Mesenchymal stem cell (in vitro differentiated cells and primary cell): ENCODE data around the gene PRR27.

Experiments
- DNase-seq: peaks from one replicate; pipeline ENCODE4 v3.0.0-alpha.2; 2013
- H2AFZ ChIP-seq: one replicate; pipeline ENCODE4 v1.6.1; 2013; ENCODE audit warnings: low read depth, mild to moderate bottlenecking, control low read depth, inconsistent platforms, low read length, moderate library complexity
- H2AK5ac ChIP-seq: 2 replicates; pipeline ENCODE4 v1.6.1; 2013; ENCODE audit warnings: low read length, moderate library complexity, mild to moderate bottlenecking, inconsistent platforms; ENCODE audit not compliant: severe bottlenecking
- H2BK120ac ChIP-seq: one replicate; pipeline ENCODE4 v1.6.1; 2013; ENCODE audit warnings: low read depth, mild to moderate bottlenecking, inconsistent platforms, low read length, moderate library complexity
- H2BK12ac ChIP-seq, 2 experiments: one replicate each; pipeline ENCODE4 v1.6.1; 2013; ENCODE audit warnings: inconsistent platforms in 2 of 2, low read length in 2 of 2, mild to moderate bottlenecking in 2 of 2, moderate library complexity in 2 of 2, control low read depth in 1 of 2
- H2BK15ac ChIP-seq: one replicate; pipeline ENCODE4 v1.6.1; 2013; ENCODE audit warnings: mild to moderate bottlenecking, low read depth, inconsistent platforms; ENCODE audit not compliant: poor library complexity, severe bottlenecking
- H2BK5ac ChIP-seq: 2 replicates; pipeline ENCODE4 v1.6.1; 2013; ENCODE audit warnings: low read depth, mild to moderate bottlenecking, low read length, control low read depth, inconsistent platforms; ENCODE audit not compliant: poor library complexity, severe bottlenecking
- H3K14ac ChIP-seq, 2 experiments: one replicate each; pipeline ENCODE4 v1.6.1; 2013; ENCODE audit warnings: inconsistent platforms in 2 of 2, low read length in 2 of 2, control low read depth in 1 of 2, mild to moderate bottlenecking in 1 of 2, moderate library complexity in 1 of 2
- H3K18ac ChIP-seq, 2 experiments: one replicate each; pipeline ENCODE4 v1.6.1; 2013; ENCODE audit warnings: inconsistent platforms in 2 of 2, low read length in 2 of 2, control low read depth in 1 of 2, low read depth in 1 of 2, mild to moderate bottlenecking in 1 of 2
- H3K23ac ChIP-seq, 2 experiments: one replicate each; pipeline ENCODE4 v1.6.1; 2013; ENCODE audit warnings: inconsistent platforms in 2 of 2, low read length in 2 of 2, mild to moderate bottlenecking in 2 of 2, moderate library complexity in 2 of 2, control low read depth in 1 of 2
- H3K27ac ChIP-seq: 2 replicates; pipeline ENCODE4 v1.5.1; 2013; ENCODE audit warnings: mild to moderate bottlenecking, moderate library complexity, low read length, control low read depth, inconsistent platforms; ENCODE audit not compliant: poor library complexity, severe bottlenecking
- H3K27me3 ChIP-seq, 2 experiments: 2 replicates each; pipeline versions ENCODE4 v1.6.1 to v1.7.0; 2013; ENCODE audit warnings: low read length in 2 of 2, mild to moderate bottlenecking in 2 of 2, moderate library complexity in 2 of 2, control low read depth in 1 of 2, inconsistent platforms in 1 of 2; ENCODE audit not compliant: control insufficient read depth in 1 of 2, insufficient read depth in 1 of 2
- H3K36me3 ChIP-seq, 2 experiments: 2 replicates each; pipeline versions ENCODE4 v1.6.1 to v1.7.0; 2013; ENCODE audit warnings: low read length in 2 of 2, control low read depth in 1 of 2, inconsistent platforms in 1 of 2, low read depth in 1 of 2, mild to moderate bottlenecking in 1 of 2; ENCODE audit not compliant: insufficient read depth in 2 of 2, control insufficient read depth in 1 of 2
- H3K4ac ChIP-seq, 2 experiments: one replicate each; pipeline ENCODE4 v1.6.1; 2013; ENCODE audit warnings: inconsistent platforms in 2 of 2, low read length in 2 of 2, mild to moderate bottlenecking in 2 of 2, moderate library complexity in 2 of 2, control low read depth in 1 of 2, low read depth in 1 of 2
- H3K4me1 ChIP-seq: 2 replicates; pipeline ENCODE4 v1.6.1; 2013; ENCODE audit warnings: low read depth, low read length, control low read depth; ENCODE audit not compliant: control insufficient read depth, insufficient read depth
- H3K4me2 ChIP-seq: 2 replicates; pipeline ENCODE4 v1.6.1; 2013; ENCODE audit warnings: low read length, mild to moderate bottlenecking, inconsistent platforms; ENCODE audit not compliant: poor library complexity, severe bottlenecking
- H3K4me3 ChIP-seq, 2 experiments: 2 replicates each; pipeline versions ENCODE4 v1.5.1 to v1.7.0; 2013; ENCODE audit warnings: low read length in 2 of 2, mild to moderate bottlenecking in 2 of 2, control low read depth in 1 of 2, low read depth in 1 of 2; ENCODE audit not compliant: insufficient read depth in 1 of 2
- H3K79me1 ChIP-seq: replicated peaks from 2 replicates; pipeline ENCODE4 v1.6.1; 2013; ENCODE audit warnings: mild to moderate bottlenecking, control low read depth, low read length, inconsistent platforms; ENCODE audit not compliant: poor library complexity, severe bottlenecking
- H3K9ac ChIP-seq: 2 replicates; pipeline ENCODE4 v1.7.0; 2013; ENCODE audit warnings: mild to moderate bottlenecking, low read length, moderate library complexity
- H3K9me3 ChIP-seq: 2 replicates; pipeline ENCODE4 v1.7.0; 2013; ENCODE audit warnings: mild to moderate bottlenecking, low read length; ENCODE audit not compliant: control insufficient read depth
- H4K8ac ChIP-seq: one replicate; pipeline ENCODE4 v1.6.1; 2013; ENCODE audit warnings: inconsistent platforms, mild to moderate bottlenecking, low read length, moderate library complexity
- H4K91ac ChIP-seq: one replicate; pipeline ENCODE4 v1.6.1; 2013; ENCODE audit warnings: mild to moderate bottlenecking, low read length, inconsistent platforms
- WGBS: methylation state at CpG from one replicate; pipeline ENCODE4 v1.1.7; 2013; ENCODE audit warnings: mixed read lengths; 5-methylcytosine and 5-hydroxymethylcytosine counted together

PRR27 gene

DNA sequence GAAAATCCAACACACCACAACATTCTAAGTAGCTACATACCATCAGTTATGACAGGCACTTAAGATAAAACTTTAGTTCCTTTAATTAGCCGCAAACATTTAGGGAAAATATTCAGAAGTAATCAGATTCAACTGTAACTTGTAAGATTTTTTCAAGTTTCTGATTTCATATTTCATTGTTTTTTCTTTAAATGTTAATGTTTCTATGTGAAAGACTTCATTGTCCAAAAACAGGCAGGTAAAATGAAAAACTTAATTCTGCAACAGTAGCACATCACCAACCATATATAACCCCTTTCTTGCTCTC lies 29.9 kb downstream of the PRR27 start:
- Histone ChIP-seq H2BK5ac (no peak overlapping the region), H2BK12ac (no peak overlapping the region), H3K27me3 (no peaks in the 10 kb centered on the region), H3K9me3 (no peaks in the 10 kb centered on the region), H2AK5ac (no peak overlapping the region), H3K23ac (no peak overlapping the region), H3K36me3 (no peaks in the 10 kb centered on the region), H3K18ac (no peak overlapping the region), H2AFZ (no peak overlapping the region), H2BK120ac (no peak overlapping the region), H4K8ac (no peak overlapping the region), H3K14ac (no peak overlapping the region), H2BK15ac (no peak overlapping the region), H3K9ac (no peak overlapping the region), H4K91ac (no peak overlapping the region), H3K79me1 (no peaks in the 10 kb centered on the region), H3K27ac (no peak overlapping the region), H3K4me1 (no peaks in the 10 kb centered on the region), H3K4ac (no peak overlapping the region), H3K4me2 (no peak overlapping the region), H3K4me3 (no peak overlapping the region)
- no CpG with 5 or more reads among the region's 1 CpG for WGBS
- DNase-seq = no peak

DNA sequence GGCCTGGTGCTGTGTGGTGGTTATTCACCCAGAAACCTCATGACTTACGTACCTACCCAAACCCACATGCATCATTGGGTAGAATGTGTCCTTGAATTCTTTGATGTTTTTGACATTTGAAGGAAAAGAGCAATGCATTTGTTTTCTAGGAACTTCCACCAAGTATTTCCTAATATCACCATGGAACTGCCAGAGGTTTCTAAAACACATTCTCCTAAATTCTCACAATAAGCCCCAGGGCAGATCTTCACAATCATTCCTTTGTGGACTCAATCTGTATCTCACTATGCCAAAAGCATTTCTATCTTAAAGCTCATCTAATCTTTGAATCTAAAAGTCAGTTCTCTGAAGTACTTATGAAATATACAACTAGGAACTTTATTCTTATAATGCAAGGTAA lies 33.2 kb downstream of the PRR27 start:
- H3K4me1 ChIP-seq = no peaks in the 10 kb centered on the region
- H3K79me1 ChIP-seq = no peaks in the 10 kb centered on the region
- H3K4me2 ChIP-seq = no peak overlapping the region
- no peak overlapping the region for H3K27ac ChIP-seq
- no peak for DNase-seq
- no peak overlapping the region for H2AFZ ChIP-seq
- no peak overlapping the region for H3K18ac ChIP-seq
- H4K91ac ChIP-seq = no peak overlapping the region
- WGBS = no CpG with 5 or more reads among the region's 1 CpG
- H3K14ac ChIP-seq = no peak overlapping the region
- H3K36me3 ChIP-seq = no peaks in the 10 kb centered on the region
- H2BK15ac ChIP-seq = no peak overlapping the region
- no peak overlapping the region for H4K8ac ChIP-seq
- no peak overlapping the region for H2AK5ac ChIP-seq
- H3K4me3 ChIP-seq = no peak overlapping the region
- no peak overlapping the region for H2BK12ac ChIP-seq
- H3K27me3 ChIP-seq = no peaks in the 10 kb centered on the region
- H3K23ac ChIP-seq = no peak overlapping the region
- no peak overlapping the region for H3K4ac ChIP-seq
- no peak overlapping the region for H2BK5ac ChIP-seq
- no peak overlapping the region for H3K9ac ChIP-seq
- no peaks in the 10 kb centered on the region for H3K9me3 ChIP-seq
- H2BK120ac ChIP-seq = no peak overlapping the region

DNA sequence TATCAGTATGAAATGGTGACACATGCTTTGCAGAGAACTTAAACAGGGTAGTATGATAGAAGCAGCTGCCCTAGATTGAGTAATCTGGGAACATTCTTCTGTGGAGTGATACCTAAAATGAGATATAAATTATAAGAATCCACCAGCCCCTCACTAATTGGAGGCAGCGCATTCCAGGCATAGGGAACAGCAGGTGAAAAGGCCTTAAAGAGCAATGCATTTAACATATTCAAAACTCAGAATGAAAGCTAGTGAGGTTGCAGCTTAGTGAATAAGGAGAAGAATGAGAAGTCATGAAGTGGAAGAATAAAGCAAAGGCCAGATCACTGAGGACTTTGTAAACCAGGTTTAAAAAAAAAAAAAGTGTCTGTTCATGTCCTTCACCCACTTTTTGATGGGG lies 36.5 kb downstream of the PRR27 start:
- no peaks in the 10 kb centered on the region for H3K9me3 ChIP-seq
- no peak overlapping the region for H3K9ac ChIP-seq
- H3K4me1 ChIP-seq = no peaks in the 10 kb centered on the region
- 100% methylated on average over 1 of the region's 1 CpG for WGBS
- H2BK15ac ChIP-seq = no peak overlapping the region
- no peak overlapping the region for H2BK5ac ChIP-seq
- no peaks in the 10 kb centered on the region for H3K27me3 ChIP-seq
- no peak overlapping the region for H2AFZ ChIP-seq
- H3K79me1 ChIP-seq = no peaks in the 10 kb centered on the region
- H3K14ac ChIP-seq = no peak overlapping the region
- H2AK5ac ChIP-seq = no peak overlapping the region
- H3K23ac ChIP-seq = no peak overlapping the region
- H4K8ac ChIP-seq = no peak overlapping the region
- H3K4me2 ChIP-seq = no peak overlapping the region
- H3K27ac ChIP-seq = no peak overlapping the region
- H3K36me3 ChIP-seq = no peaks in the 10 kb centered on the region
- H3K18ac ChIP-seq = no peak overlapping the region
- H2BK12ac ChIP-seq = no peak overlapping the region
- no peak overlapping the region for H3K4ac ChIP-seq
- DNase-seq = no peak
- no peak overlapping the region for H3K4me3 ChIP-seq
- H2BK120ac ChIP-seq = no peak overlapping the region
- H4K91ac ChIP-seq = no peak overlapping the region

DNA sequence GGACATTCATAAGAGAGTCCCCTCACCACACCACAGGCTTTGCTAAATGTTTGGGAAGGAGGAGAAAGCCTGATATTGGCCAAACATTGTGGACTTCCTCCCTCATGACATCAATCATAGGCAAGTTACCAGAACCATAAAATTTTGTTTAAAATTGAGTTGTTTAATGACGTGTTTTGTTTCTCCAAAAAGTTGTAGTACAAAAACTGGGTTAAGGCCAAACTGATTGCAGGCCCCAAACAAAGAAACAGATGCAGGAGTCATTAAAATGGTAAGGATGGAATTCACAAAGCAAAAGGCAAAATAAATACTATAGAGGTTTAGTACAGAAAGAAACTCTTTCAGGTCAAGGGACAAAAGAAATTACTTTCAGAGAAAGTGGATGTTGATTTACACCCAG lies 37.6 kb downstream of the PRR27 start:
- Histone ChIP-seq H3K4me2 (no peak overlapping the region), H3K9me3 (no peaks in the 10 kb centered on the region)

More for the DNA sequence above, 37.6 kb downstream of the PRR27 start:
- no peak overlapping the region for H3K4ac ChIP-seq
- no peaks in the 10 kb centered on the region for H3K36me3 ChIP-seq
- no peak overlapping the region for H2BK15ac ChIP-seq
- H4K91ac ChIP-seq = no peak overlapping the region
- no peak overlapping the region for H3K14ac ChIP-seq
- no peak overlapping the region for H3K23ac ChIP-seq
- no peak overlapping the region for H4K8ac ChIP-seq
- no peak overlapping the region for H3K18ac ChIP-seq
- H3K79me1 ChIP-seq = no peaks in the 10 kb centered on the region
- no peak overlapping the region for H3K9ac ChIP-seq
- no peaks in the 10 kb centered on the region for H3K27me3 ChIP-seq
- H2AK5ac ChIP-seq = no peak overlapping the region
- H2BK5ac ChIP-seq = no peak overlapping the region
- no peak overlapping the region for H3K27ac ChIP-seq
- WGBS = 40% methylated on average over 1 of the region's 1 CpG
- no peak overlapping the region for H3K4me3 ChIP-seq
- no peak overlapping the region for H2AFZ ChIP-seq
- no peak overlapping the region for H2BK12ac ChIP-seq
- DNase-seq = no peak
- H3K4me1 ChIP-seq = no peaks in the 10 kb centered on the region
- H2BK120ac ChIP-seq = no peak overlapping the region
